ENCODE data around the gene FRMD4B. TPM values are rescaled to one million over a fixed set of nuclear protein-coding genes. Genes with fewer than 3 reads are reported as not detected.

The FRMD4B gene
- total RNA-seq, 3 donors from 2014 or later (not counting 1 experiment from before 2014, with no cell fraction given): 8.5 to 19.8 (median 9.4) TPM

- Histone ChIP-seq H3K4me3 (ENCODE audit: low read length) (no peak overlapping the region), H3K36me3 (ENCODE audit: control insufficient read depth, insufficient read depth, low read length) (no peaks in the 10 kb centered on the region), H3K9me3 (ENCODE audit: control insufficient read depth, insufficient read depth, low read length) (no peaks in the 10 kb centered on the region), H3K27ac (ENCODE audit: low read length) (no peak overlapping the region), H3K4me1 (ENCODE audit: control insufficient read depth, insufficient read depth, low read length) (no peaks in the 10 kb centered on the region), H3K27me3 (ENCODE audit: control insufficient read depth, insufficient read depth, low read length) (no peaks in the 10 kb centered on the region)
- Mint-ChIP-seq H3K9me3 (no peaks in the 10 kb centered on the region), H3K27me3 (ENCODE audit: low read depth in 2 of 2) (peaks cover 9 to 13% of the 10 kb centered on the region in 2 donors), H3K27ac (no peak overlapping the region), H3K4me3 (no peak overlapping the region), H3K4me1 (peaks cover 0 to 4% of the 10 kb centered on the region in 2 donors), H3K36me3 (no peaks in the 10 kb centered on the region)
- WGBS (ENCODE audit: insufficient coverage): 91% methylated on average over 1 of the region's 1 CpG
- intact Hi-C loops (cut with micrococcal nuclease): no loop called here
- no peak for DNase-seq
- TF ChIP-seq, protein P1, sequence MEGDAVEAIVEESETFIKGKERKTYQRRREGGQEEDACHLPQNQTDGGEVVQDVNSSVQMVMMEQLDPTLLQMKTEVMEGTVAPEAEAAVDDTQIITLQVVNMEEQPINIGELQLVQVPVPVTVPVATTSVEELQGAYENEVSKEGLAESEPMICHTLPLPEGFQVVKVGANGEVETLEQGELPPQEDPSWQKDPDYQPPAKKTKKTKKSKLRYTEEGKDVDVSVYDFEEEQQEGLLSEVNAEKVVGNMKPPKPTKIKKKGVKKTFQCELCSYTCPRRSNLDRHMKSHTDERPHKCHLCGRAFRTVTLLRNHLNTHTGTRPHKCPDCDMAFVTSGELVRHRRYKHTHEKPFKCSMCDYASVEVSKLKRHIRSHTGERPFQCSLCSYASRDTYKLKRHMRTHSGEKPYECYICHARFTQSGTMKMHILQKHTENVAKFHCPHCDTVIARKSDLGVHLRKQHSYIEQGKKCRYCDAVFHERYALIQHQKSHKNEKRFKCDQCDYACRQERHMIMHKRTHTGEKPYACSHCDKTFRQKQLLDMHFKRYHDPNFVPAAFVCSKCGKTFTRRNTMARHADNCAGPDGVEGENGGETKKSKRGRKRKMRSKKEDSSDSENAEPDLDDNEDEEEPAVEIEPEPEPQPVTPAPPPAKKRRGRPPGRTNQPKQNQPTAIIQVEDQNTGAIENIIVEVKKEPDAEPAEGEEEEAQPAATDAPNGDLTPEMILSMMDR (IDR thresholded peaks at IDR 0.05): no peak
- ATAC-seq: no peak
These were observed 42.9 kb upstream of the FRMD4B start for GRCh38 chr3:69428657-69429255.

- Mint-ChIP-seq H3K4me3 (no peak overlapping the region), H3K9me3 (no peaks in the 10 kb centered on the region), H3K36me3 (no peaks in the 10 kb centered on the region), H3K27me3 (ENCODE audit: low read depth in 2 of 2) (peaks cover 6 to 9% of the 10 kb centered on the region in 2 donors), H3K27ac (no peak overlapping the region), H3K4me1 (no peaks in the 10 kb centered on the region)
- Histone ChIP-seq H3K9me3 (ENCODE audit: control insufficient read depth, insufficient read depth, low read length) (no peaks in the 10 kb centered on the region), H3K27me3 (ENCODE audit: control insufficient read depth, insufficient read depth, low read length) (no peaks in the 10 kb centered on the region), H3K4me3 (ENCODE audit: low read length) (no peak overlapping the region), H3K4me1 (ENCODE audit: control insufficient read depth, insufficient read depth, low read length) (no peaks in the 10 kb centered on the region), H3K36me3 (ENCODE audit: control insufficient read depth, insufficient read depth, low read length) (no peaks in the 10 kb centered on the region), H3K27ac (ENCODE audit: low read length) (no peak overlapping the region)
- intact Hi-C loops (cut with micrococcal nuclease): no loop called here
- TF ChIP-seq, protein P1 (IDR thresholded peaks at IDR 0.05): no peak
- DNase-seq (no peak), ATAC-seq (no peak)
These were observed 41.0 kb upstream of the FRMD4B start for GRCh38 chr3:69426967-69427304.

DNA sequence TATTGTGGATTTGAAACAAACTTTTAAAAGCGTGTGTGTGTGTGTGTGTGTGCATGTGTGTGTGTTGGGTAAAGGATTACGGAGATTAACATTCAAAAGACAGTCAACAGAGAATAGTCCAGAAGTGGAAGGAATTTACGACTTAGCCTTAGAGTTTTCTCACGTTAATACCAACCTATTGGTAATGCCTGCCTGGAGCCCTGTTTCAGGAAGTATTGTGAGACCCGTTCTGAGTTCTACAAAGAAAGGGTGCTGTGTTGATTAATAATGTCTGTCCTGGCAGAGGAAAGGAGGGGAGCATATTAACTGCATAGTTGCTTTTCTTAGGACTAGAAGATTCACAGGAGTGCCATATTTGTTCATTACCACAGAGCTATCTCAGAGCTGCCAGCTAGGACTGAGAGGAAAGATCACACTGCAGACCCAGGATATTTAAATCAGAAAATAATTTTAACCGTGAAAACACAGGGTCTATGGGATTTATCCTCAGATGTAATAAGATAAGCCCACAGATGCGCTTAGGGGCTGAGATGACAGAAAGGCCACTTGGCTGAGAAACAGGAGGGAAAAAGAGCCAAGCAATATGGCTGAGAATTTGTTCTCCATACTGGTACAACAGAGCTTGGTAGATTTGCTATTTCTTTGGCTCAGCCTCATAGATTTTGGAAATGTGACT lies 40.5 kb upstream of the FRMD4B start:
- intact Hi-C loops (cut with micrococcal nuclease): no loop called here
- TF ChIP-seq, protein P1 (IDR thresholded peaks at IDR 0.05): no peak
- DNase-seq (no peak), ATAC-seq (no peak)
- H3K4me3 ChIP-seq (ENCODE audit: low read length): no peak overlapping the region
- Mint-ChIP-seq H3K4me1 (no peaks in the 10 kb centered on the region), H3K27ac (no peak overlapping the region), H3K9me3 (no peaks in the 10 kb centered on the region), H3K36me3 (no peaks in the 10 kb centered on the region), H3K4me3 (no peak overlapping the region), H3K27me3 (ENCODE audit: low read depth in 2 of 2) (peaks cover 5 to 6% of the 10 kb centered on the region in 2 donors)
- H3K9me3 ChIP-seq (ENCODE audit: control insufficient read depth, insufficient read depth, low read length): no peaks in the 10 kb centered on the region
- H3K27ac ChIP-seq (ENCODE audit: low read length): no peak overlapping the region
- no peaks in the 10 kb centered on the region for H3K27me3 ChIP-seq (ENCODE audit: control insufficient read depth, insufficient read depth, low read length)
- whole genome bisulfite sequencing (ENCODE audit: insufficient coverage): 89% methylated on average over 7 of the region's 7 CpGs
- H3K36me3 ChIP-seq (ENCODE audit: control insufficient read depth, insufficient read depth, low read length): no peaks in the 10 kb centered on the region
- H3K4me1 ChIP-seq (ENCODE audit: control insufficient read depth, insufficient read depth, low read length): no peaks in the 10 kb centered on the region

Measured in natural killer cell (primary cell).